SK-N-MC (cell line): Measurements from ENCODE around the gene KCNH1.

Source experiments
- EZH2 ChIP-seq: fragments of 200-600 bp; sonication (generic); IDR thresholded peaks from one replicate; pipeline ENCODE4 v1.6.1; 2017; ENCODE audit warnings: antibody characterized with exemption
- FOXP2 ChIP-seq: optimal IDR thresholded peaks from 2 replicates; pipeline ENCODE3; 2011; ENCODE audit warnings: mild to moderate bottlenecking, moderate library complexity; ENCODE audit not compliant: insufficient read depth; ENCODE audit errors: extremely low read length, control extremely low read depth
- POLR2AphosphoS5 ChIP-seq: IDR thresholded peaks from 2 replicates; pipeline ENCODE4 v1.6.1; 2012; ENCODE audit warnings: mild to moderate bottlenecking, low read depth, low read length, borderline replicate concordance

DNA sequence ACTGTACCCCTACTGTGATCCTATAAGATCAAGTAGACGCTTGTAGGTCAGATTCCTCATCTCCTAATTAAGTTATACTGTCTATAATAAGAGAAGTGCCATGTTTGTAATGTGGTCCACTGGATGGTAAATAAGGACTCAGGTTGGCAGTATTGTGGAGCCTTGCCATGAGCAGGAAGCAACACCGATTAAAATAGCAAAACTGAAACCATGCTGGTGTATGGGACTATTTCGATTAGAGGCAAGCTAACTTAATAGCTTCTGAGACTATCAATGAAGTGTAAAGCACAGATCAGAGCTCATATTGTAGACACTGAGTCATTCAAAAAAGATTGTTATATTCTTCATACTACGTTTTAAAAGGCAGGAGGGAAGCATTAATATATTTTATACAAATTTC lies 456.4 kb downstream of the KCNH1 start:
- no peak for TF ChIP-seq EZH2
- no peak for TF ChIP-seq FOXP2
- no peak for TF ChIP-seq POLR2AphosphoS5
